ENCODE data around the gene RTN4RL2. TPM values are rescaled to one million over a fixed set of nuclear protein-coding genes. Genes with fewer than 3 reads are reported as not detected.

The RTN4RL2 gene
- total RNA-seq, 1 experiment from 2014 or later: 7.0 TPM

DNA sequence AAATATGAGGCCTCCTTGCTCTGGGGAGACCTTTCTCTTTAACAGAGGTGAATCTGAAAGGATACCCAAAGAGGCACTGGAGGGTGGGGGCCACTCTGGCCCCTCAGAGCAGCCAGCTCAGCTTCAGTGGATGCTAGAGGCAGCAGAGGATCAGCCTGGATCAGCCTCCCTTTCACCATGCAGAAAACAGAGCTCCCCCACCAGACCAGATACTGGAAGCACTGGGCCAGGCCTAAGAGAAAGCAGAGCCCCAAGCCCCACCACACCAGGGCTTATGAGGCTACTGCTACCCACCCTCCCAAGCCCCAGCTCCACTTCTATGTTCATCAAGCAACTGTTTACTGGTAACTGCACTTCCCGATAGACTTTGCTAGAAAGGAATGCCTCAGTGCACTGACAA, 29.4 kb upstream of the RTN4RL2 start:
- no peaks in the 10 kb centered on the region for H3K79me2 ChIP-seq (ENCODE audit: insufficient read depth, low read length)
- H3K14ac ChIP-seq (ENCODE audit: insufficient read depth, low read length): no peak overlapping the region
- no peaks in the 10 kb centered on the region for H3K79me1 ChIP-seq (ENCODE audit: insufficient read depth, low read depth, low read length, poor library complexity, severe bottlenecking)
- no peak overlapping the region for H2BK20ac ChIP-seq (ENCODE audit: low read depth, low read length, poor library complexity, severe bottlenecking)
- no peaks in the 10 kb centered on the region for H3K9me3 ChIP-seq (ENCODE audit: control insufficient read depth, low read depth, low read length)
- H2BK15ac ChIP-seq (ENCODE audit: low read depth, low read length): no peak overlapping the region
- H4K8ac ChIP-seq (replicated peaks; ENCODE audit: insufficient read length, low read depth, low read length): no peak overlapping the region
- H2BK5ac ChIP-seq (ENCODE audit: insufficient read length, low read length): no peak overlapping the region
- no peak overlapping the region for H2BK12ac ChIP-seq (ENCODE audit: insufficient read length, low read depth, low read length)
- no peak overlapping the region for H2AFZ ChIP-seq (ENCODE audit: low read length)
- TF ChIP-seq, protein P1, sequence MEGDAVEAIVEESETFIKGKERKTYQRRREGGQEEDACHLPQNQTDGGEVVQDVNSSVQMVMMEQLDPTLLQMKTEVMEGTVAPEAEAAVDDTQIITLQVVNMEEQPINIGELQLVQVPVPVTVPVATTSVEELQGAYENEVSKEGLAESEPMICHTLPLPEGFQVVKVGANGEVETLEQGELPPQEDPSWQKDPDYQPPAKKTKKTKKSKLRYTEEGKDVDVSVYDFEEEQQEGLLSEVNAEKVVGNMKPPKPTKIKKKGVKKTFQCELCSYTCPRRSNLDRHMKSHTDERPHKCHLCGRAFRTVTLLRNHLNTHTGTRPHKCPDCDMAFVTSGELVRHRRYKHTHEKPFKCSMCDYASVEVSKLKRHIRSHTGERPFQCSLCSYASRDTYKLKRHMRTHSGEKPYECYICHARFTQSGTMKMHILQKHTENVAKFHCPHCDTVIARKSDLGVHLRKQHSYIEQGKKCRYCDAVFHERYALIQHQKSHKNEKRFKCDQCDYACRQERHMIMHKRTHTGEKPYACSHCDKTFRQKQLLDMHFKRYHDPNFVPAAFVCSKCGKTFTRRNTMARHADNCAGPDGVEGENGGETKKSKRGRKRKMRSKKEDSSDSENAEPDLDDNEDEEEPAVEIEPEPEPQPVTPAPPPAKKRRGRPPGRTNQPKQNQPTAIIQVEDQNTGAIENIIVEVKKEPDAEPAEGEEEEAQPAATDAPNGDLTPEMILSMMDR (conservative IDR thresholded peaks at IDR 0.05): peak; percentile 26; the same call in 2 of the 3 replicates
- H2BK120ac ChIP-seq (ENCODE audit: low read depth, low read length, poor library complexity, severe bottlenecking): no peak overlapping the region
- H3K27ac Mint-ChIP-seq: no peak overlapping the region
- no peak overlapping the region for H4K5ac ChIP-seq (ENCODE audit: insufficient read length, low read depth, low read length)
- H3K4me1 Mint-ChIP-seq: peaks cover 18 to 20% of the 10 kb centered on the region in 2 experiments
- no peak overlapping the region for H3K4ac ChIP-seq (ENCODE audit: low read depth, low read length)
- peaks cover 58% of the 10 kb centered on the region for H3K27me3 Mint-ChIP-seq (ENCODE audit: low read depth)
- no peak overlapping the region for H3K4me3 Mint-ChIP-seq
- peaks cover 6% of the 10 kb centered on the region for H3K23me2 ChIP-seq (ENCODE audit: insufficient read length, low read depth, low read length, poor library complexity, severe bottlenecking)
- peak; percentile 40 for DNase-seq
- H3K9me3 Mint-ChIP-seq: no peaks in the 10 kb centered on the region
- H4K91ac ChIP-seq (ENCODE audit: insufficient read length, low read depth, low read length): no peak overlapping the region
- no peak overlapping the region for H3K56ac ChIP-seq (ENCODE audit: insufficient read length, low read depth, low read length)
- no peak overlapping the region for H3K18ac ChIP-seq (ENCODE audit: insufficient read length, low read depth, low read length)
- no CpG with 5 or more reads among the region's 1 CpG for WGBS (ENCODE audit: extremely low coverage, insufficient read length, low lambda C conversion rate)
- H2AK5ac ChIP-seq (ENCODE audit: insufficient read length, low read length): no peak overlapping the region
- peaks cover 2% of the 10 kb centered on the region; the same call in 1 of the 2 replicates for H3K4me1 ChIP-seq (ENCODE audit: insufficient read depth, low read length)
- no peak overlapping the region for H3K9ac ChIP-seq (ENCODE audit: extremely low read depth, insufficient read length, low read length)
- peaks cover 0 to 4% (median 3%) of the 10 kb centered on the region in 3 experiments; a peak in 2 of 7 replicates for H3K36me3 Mint-ChIP-seq (ENCODE audit: insufficient read depth in 1 of 3, low read depth in 3 of 3)
- H4K20me1 ChIP-seq (ENCODE audit: control insufficient read depth, insufficient read depth, insufficient read length): no peaks in the 10 kb centered on the region
- no peak overlapping the region for H3K23ac ChIP-seq (ENCODE audit: insufficient read length, low read depth, low read length)
- peaks cover 3% of the 10 kb centered on the region; the same call in 1 of the 2 replicates for H3K27me3 ChIP-seq (ENCODE audit: insufficient read depth, low read length)
- no peak overlapping the region for H3K27ac ChIP-seq (ENCODE audit: insufficient read length, low read depth, low read length)
- H3T11ph ChIP-seq (ENCODE audit: low read length): no peak overlapping the region
- no peak overlapping the region for H3K4me2 ChIP-seq (ENCODE audit: insufficient read depth, insufficient read length, low read length)
